ENCODE measurements around the gene MLXIP.

DNA sequence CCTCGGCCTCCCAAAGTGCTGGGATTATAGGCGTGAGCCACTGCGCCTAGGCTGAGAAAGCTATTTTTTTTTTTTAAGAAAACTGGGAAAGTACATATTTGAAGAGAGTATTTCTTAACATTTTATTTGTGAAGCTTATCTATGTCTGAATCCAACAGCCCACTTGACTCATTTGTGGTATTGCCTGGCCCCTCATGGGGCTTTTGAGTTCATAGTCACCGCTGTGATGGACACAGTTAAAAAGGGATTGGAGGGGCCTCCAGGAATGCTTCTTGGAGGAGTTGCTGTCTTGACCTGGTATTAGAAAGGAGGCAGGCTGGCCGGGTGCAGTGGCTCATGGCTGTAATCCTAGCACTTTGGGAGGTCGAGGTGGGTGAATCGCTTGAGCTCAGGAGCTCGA lies 30.4 kb upstream of the MLXIP start:
- no peak for TF ChIP-seq EZH2phosphoT487 (IDR thresholded peaks at IDR 0.05; ENCODE audit: borderline replicate concordance, low read depth, low read length)
- TF ChIP-seq, protein P1, sequence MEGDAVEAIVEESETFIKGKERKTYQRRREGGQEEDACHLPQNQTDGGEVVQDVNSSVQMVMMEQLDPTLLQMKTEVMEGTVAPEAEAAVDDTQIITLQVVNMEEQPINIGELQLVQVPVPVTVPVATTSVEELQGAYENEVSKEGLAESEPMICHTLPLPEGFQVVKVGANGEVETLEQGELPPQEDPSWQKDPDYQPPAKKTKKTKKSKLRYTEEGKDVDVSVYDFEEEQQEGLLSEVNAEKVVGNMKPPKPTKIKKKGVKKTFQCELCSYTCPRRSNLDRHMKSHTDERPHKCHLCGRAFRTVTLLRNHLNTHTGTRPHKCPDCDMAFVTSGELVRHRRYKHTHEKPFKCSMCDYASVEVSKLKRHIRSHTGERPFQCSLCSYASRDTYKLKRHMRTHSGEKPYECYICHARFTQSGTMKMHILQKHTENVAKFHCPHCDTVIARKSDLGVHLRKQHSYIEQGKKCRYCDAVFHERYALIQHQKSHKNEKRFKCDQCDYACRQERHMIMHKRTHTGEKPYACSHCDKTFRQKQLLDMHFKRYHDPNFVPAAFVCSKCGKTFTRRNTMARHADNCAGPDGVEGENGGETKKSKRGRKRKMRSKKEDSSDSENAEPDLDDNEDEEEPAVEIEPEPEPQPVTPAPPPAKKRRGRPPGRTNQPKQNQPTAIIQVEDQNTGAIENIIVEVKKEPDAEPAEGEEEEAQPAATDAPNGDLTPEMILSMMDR (conservative IDR thresholded peaks at IDR 0.05; ENCODE audit: low read length), result no peak

Measured in OCI-LY7 (cell line).